HUES64 (cell line): Measurements from ENCODE around the gene LDHA.
A peak's percentile ranks its signal among the peaks of the same experiment; 100 is the strongest.
"Not testable (repeated sequence)": the region's sequence is repeated elsewhere in the genome, so short reads cannot be mapped to it uniquely, and the experiment has no call there.

Experiments
- H3K27ac ChIP-seq: 2 replicates; pipeline ENCODE4 v1.7.0; 2013; ENCODE audit warnings: low read depth, low read length, inconsistent platforms
- H3K27me3 ChIP-seq: 2 replicates; pipeline ENCODE4 v1.6.1; 2013; ENCODE audit warnings: mild to moderate bottlenecking, low read length; ENCODE audit not compliant: insufficient read depth
- H3K36me3 ChIP-seq: 2 replicates; pipeline ENCODE4 v1.6.1; 2013; ENCODE audit warnings: mild to moderate bottlenecking, low read length; ENCODE audit not compliant: insufficient read depth
- H3K4me1 ChIP-seq: 2 replicates; pipeline ENCODE4 v1.6.1; 2013; ENCODE audit warnings: mild to moderate bottlenecking, low read length, moderate library complexity; ENCODE audit not compliant: insufficient read depth
- H3K4me3 ChIP-seq: 2 replicates; pipeline ENCODE4 v1.5.1; 2013; ENCODE audit warnings: mild to moderate bottlenecking, low read length, moderate library complexity
- H3K9ac ChIP-seq: 2 replicates; pipeline ENCODE4 v1.6.1; 2013; ENCODE audit warnings: mild to moderate bottlenecking, low read depth, low read length
- H3K9me3 ChIP-seq: 2 replicates; pipeline ENCODE4 v1.6.1; 2013; ENCODE audit warnings: low read depth, low read length; ENCODE audit not compliant: insufficient read depth
- WGBS: fragments of 150-250, 120-280 bp; methylation state at CpG from one replicate; pipeline ENCODE4 v1.1.7; 2013; ENCODE audit warnings: missing lambda C conversion rate; 5-methylcytosine and 5-hydroxymethylcytosine counted together

LDHA gene

GRCh38 chr11:18394928-18395734 lies 768 bp downstream of the LDHA start:
- Histone ChIP-seq H3K36me3 (peaks cover 39% of the 10 kb centered on the region), H3K27me3 (no peaks in the 10 kb centered on the region), H3K4me1 (0 out of 2 replicates have a peak, but pooled peaks cover 5% of the 10 kb centered on the region), H3K4me3 (peak overlapping the region; percentile 76), H3K9ac (peak overlapping the region; percentile 95), H3K9me3 (no peaks in the 10 kb centered on the region), H3K27ac (peak overlapping the region; percentile 81)
- WGBS, result 2% methylated on average over 35 of the region's 36 CpGs

DNA sequence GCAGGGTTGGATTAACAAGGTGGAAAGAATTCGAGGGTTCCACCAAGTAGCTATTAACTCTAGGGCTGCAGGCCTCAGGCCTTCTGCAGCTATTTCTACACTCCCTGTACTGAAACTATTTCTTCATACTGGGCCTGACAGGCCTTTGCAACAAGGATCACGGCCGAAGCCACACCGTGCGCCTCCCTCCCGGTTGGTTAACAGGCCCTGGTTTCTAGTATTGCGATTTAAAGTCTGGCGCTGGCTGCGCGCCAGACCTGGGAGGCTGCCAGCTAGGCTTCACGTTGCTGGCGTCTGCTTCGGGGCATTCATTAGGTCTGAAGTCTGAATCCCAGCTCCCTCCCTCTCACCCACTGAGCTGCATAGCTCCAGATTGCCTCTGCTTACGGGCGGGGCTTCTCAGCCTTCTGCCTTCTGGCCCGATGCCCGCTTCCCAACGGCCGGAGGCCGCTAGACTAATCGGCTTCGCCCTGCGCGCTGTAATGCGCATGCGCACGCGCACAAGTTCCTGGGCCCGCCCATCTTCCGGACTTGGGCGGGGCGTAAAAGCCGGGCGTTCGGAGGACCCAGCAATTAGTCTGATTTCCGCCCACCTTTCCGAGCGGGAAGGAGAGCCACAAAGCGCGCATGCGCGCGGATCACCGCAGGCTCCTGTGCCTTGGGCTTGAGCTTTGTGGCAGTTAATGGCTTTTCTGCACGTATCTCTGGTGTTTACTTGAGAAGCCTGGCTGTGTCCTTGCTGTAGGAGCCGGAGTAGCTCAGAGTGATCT lies 1.6 kb downstream of the LDHA start:
- no peaks in the 10 kb centered on the region for H3K27me3 ChIP-seq
- peak overlapping the region; percentile 95 for H3K9ac ChIP-seq
- H3K4me1 ChIP-seq, result 0 out of 2 replicates have a peak, but pooled peaks cover 5% of the 10 kb centered on the region
- H3K9me3 ChIP-seq, result no peaks in the 10 kb centered on the region
- peaks cover 47% of the 10 kb centered on the region for H3K36me3 ChIP-seq
- under 1% methylated on average over 46 of the region's 46 CpGs for WGBS
- peak overlapping the region; percentile 81 for H3K27ac ChIP-seq
- H3K4me3 ChIP-seq, result peak overlapping the region; percentile 76

DNA sequence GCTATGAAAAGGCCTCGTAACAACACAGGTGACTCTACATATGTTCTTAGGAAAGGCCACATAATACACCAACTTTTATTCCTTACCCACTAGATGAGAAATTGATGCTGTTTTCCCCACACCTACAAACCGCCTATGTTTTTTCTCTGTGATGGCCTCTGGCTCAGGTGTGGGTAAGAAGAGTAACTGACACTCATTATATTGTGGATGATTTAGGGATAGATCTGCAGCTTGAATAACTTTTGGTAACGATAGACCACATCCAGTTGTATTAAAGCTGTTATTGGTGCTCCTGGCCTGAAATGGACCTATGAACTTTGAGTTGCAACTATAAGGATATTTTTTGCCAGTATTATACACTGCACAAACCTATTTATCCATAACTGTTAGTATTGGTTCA lies 3.6 kb downstream of the LDHA start:
- Histone ChIP-seq H3K27ac (no peak overlapping the region), H3K36me3 (peaks cover 66% of the 10 kb centered on the region), H3K4me3 (no peak overlapping the region), H3K9ac (no peak overlapping the region), H3K4me1 (0 out of 2 replicates have a peak, but pooled peaks cover 5% of the 10 kb centered on the region), H3K9me3 (no peaks in the 10 kb centered on the region), H3K27me3 (no peaks in the 10 kb centered on the region)
- WGBS, result 94% methylated on average over 3 of the region's 3 CpGs

- H3K9ac ChIP-seq, H3K4me3 ChIP-seq, H3K27ac ChIP-seq, H3K4me1 ChIP-seq, H3K9me3 ChIP-seq, H3K27me3 ChIP-seq: not testable (repeated sequence)
- H3K36me3 ChIP-seq, result peaks cover 97% of the 10 kb centered on the region
- WGBS, result 98% methylated on average over 7 of the region's 9 CpGs
These were observed 6.7 kb downstream of the LDHA start for GRCh38 chr11:18401077-18401476.

GRCh38 chr11:18404062-18404461 lies 9.7 kb downstream of the LDHA start:
- H3K27ac ChIP-seq, result no peak overlapping the region
- H3K36me3 ChIP-seq, result peaks cover 96% of the 10 kb centered on the region
- no peaks in the 10 kb centered on the region for H3K4me1 ChIP-seq

GRCh38 chr11:18407400-18407799 lies 13.0 kb downstream of the LDHA start:
- WGBS, result 97% methylated on average over 3 of the region's 3 CpGs
- H3K27ac ChIP-seq, H3K4me1 ChIP-seq, H3K27me3 ChIP-seq, H3K4me3 ChIP-seq, H3K9ac ChIP-seq, H3K9me3 ChIP-seq: not testable (repeated sequence)
- H3K36me3 ChIP-seq, result peaks cover 64% of the 10 kb centered on the region

More at GRCh38 chr11:18404062-18404461, 9.7 kb downstream of the LDHA start:
- Histone ChIP-seq H3K9me3 (no peaks in the 10 kb centered on the region), H3K9ac (no peak overlapping the region), H3K27me3 (no peaks in the 10 kb centered on the region), H3K4me3 (no peak overlapping the region)
- 100% methylated on average over 4 of the region's 4 CpGs for WGBS

- WGBS, result 93% methylated on average over 9 of the region's 9 CpGs
- no peaks in the 10 kb centered on the region for H3K4me1 ChIP-seq
- H3K9ac ChIP-seq, result no peak overlapping the region
- H3K27me3 ChIP-seq, result peaks cover 7% of the 10 kb centered on the region
- no peak overlapping the region for H3K4me3 ChIP-seq
- no peaks in the 10 kb centered on the region for H3K9me3 ChIP-seq
- no peak overlapping the region for H3K27ac ChIP-seq
- H3K36me3 ChIP-seq, result peaks cover 51% of the 10 kb centered on the region
These were observed 14.4 kb downstream of the LDHA start for GRCh38 chr11:18408558-18409291.

- no peak overlapping the region for H3K9ac ChIP-seq
- no peak overlapping the region for H3K4me3 ChIP-seq
- H3K36me3 ChIP-seq, result no peaks in the 10 kb centered on the region
- no peaks in the 10 kb centered on the region for H3K9me3 ChIP-seq
- WGBS, result 79% methylated on average over 2 of the region's 3 CpGs
- H3K27me3 ChIP-seq, result peaks cover 7% of the 10 kb centered on the region
- no peak overlapping the region for H3K27ac ChIP-seq
- no peaks in the 10 kb centered on the region for H3K4me1 ChIP-seq
These were observed 22.1 kb downstream of the LDHA start for GRCh38 chr11:18416459-18416858.

DNA sequence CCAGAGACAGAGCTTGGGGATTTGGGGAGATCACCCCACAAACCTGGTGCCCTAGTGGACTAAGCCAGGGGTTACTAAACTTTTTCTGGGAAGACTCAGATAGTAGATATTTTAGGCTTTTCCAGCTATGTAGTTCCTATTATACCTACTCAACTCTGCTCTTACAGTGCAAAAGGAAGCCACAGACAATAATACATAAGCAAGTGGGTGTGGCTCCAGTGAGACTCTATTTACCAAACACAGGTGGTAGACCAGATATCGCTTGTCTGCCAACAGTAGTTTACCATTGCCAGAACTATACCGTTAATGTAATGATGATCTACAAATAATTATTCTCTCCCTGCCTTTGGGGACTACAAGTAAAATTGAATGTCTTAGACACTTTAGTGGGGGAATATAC lies 24.7 kb downstream of the LDHA start:
- no peak overlapping the region for H3K4me3 ChIP-seq
- no peak overlapping the region for H3K9ac ChIP-seq
- H3K9me3 ChIP-seq, result no peaks in the 10 kb centered on the region
- no peaks in the 10 kb centered on the region for H3K27me3 ChIP-seq
- H3K36me3 ChIP-seq, result no peaks in the 10 kb centered on the region
- no peak overlapping the region for H3K27ac ChIP-seq
- H3K4me1 ChIP-seq, result no peaks in the 10 kb centered on the region
- WGBS, result 100% methylated on average over 1 of the region's 2 CpGs

DNA sequence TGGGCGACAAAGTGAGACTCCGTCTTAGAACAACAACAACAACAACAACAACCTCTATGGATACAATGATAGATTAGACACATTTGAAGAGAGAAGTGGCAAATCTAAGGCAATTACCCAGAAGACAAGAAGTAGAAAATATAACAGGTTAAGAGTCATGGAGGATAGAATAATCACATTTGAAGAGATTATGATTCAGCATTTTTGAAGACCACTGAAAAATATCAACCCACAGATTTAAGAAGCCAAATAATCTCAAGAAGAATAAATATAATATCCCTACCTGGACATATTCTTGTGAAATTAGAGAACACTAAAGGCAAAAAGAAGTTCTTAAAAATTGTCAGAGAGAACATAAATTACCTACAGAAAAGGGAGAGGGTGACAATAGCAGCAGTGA lies 25.7 kb downstream of the LDHA start:
- H3K4me3 ChIP-seq, result no peak overlapping the region
- H3K27ac ChIP-seq, result no peak overlapping the region
- no peaks in the 10 kb centered on the region for H3K9me3 ChIP-seq
- 90% methylated on average over 2 of the region's 2 CpGs for whole genome bisulfite sequencing
- no peaks in the 10 kb centered on the region for H3K27me3 ChIP-seq
- H3K9ac ChIP-seq, result no peak overlapping the region
- H3K4me1 ChIP-seq, result no peaks in the 10 kb centered on the region
- no peaks in the 10 kb centered on the region for H3K36me3 ChIP-seq

- WGBS, result 86% methylated on average over 3 of the region's 4 CpGs
- no peak overlapping the region for H3K9ac ChIP-seq
- no peaks in the 10 kb centered on the region for H3K36me3 ChIP-seq
- no peaks in the 10 kb centered on the region for H3K9me3 ChIP-seq
- H3K4me1 ChIP-seq, result no peaks in the 10 kb centered on the region
- H3K27me3 ChIP-seq, result no peaks in the 10 kb centered on the region
- H3K27ac ChIP-seq, result no peak overlapping the region
- no peak overlapping the region for H3K4me3 ChIP-seq
These were observed 32.9 kb downstream of the LDHA start for GRCh38 chr11:18427240-18427639.
